H1 (cell line): Measurements from ENCODE around the gene PSMB3. TPM values are rescaled to one million over a fixed set of nuclear protein-coding genes. Genes with fewer than 3 reads are reported as not detected.

Experiments used
- CTCF ChIA-PET: fragments of 300-600 bp; sonication (Branson Sonifier 250); formaldehyde crosslinking; loops from one replicate; lab custom pipeline; 2021; ENCODE audit not compliant: partially characterized antibody; lab: Charles Lee
- POLR2A ChIA-PET: fragments of 300-600 bp; sonication (Branson Sonifier 250); formaldehyde crosslinking; loops from one replicate; lab custom pipeline; 2021; ENCODE audit warnings: inconsistent platforms; ENCODE audit not compliant: partially characterized antibody; lab: Charles Lee
- DNase-seq, 2 experiments: peaks; one replicate each; pipeline versions ENCODE4 v3.0.0 to v3.0.0-alpha.2; 2010 to 2022; ENCODE audit warnings: low spot score in 2 of 2, low read depth in 1 of 2, mixed read lengths in 1 of 2
- FAIRE-seq: peaks from 2 replicates; lab custom pipeline; 2011; peaks lifted over from hg19 to GRCh38; lab: Jason Lieb, UNC
- H2AFZ ChIP-seq: 2 replicates; pipeline ENCODE4 v1.8.1; 2012; ENCODE audit warnings: low read length, inconsistent platforms
- H2AK5ac ChIP-seq: 2 replicates; pipeline ENCODE4 v1.6.1; 2013; ENCODE audit warnings: low read depth, low read length
- H2BK120ac ChIP-seq: replicated peaks from 2 replicates; pipeline ENCODE3; 2013; ENCODE audit warnings: low read depth, low read length, inconsistent platforms
- H2BK12ac ChIP-seq: 2 replicates; pipeline ENCODE4 v1.6.1; 2013; ENCODE audit warnings: low read depth, low read length
- H2BK15ac ChIP-seq: 2 replicates; pipeline ENCODE4 v1.6.1; 2013; ENCODE audit warnings: low read length
- H2BK20ac ChIP-seq: 2 replicates; pipeline ENCODE4 v1.6.1; 2013; ENCODE audit warnings: low read length
- H2BK5ac ChIP-seq: 2 replicates; pipeline ENCODE4 v1.6.1; 2013; ENCODE audit warnings: low read depth, low read length
- H3K14ac ChIP-seq: 2 replicates; pipeline ENCODE4 v1.6.1; 2013; ENCODE audit warnings: inconsistent platforms; ENCODE audit not compliant: insufficient read length
- H3K18ac ChIP-seq: 2 replicates; pipeline ENCODE4 v1.6.1; 2013; ENCODE audit warnings: low read length; ENCODE audit errors: extremely low read depth
- H3K23ac ChIP-seq: 2 replicates; pipeline ENCODE4 v1.6.1; 2013; ENCODE audit warnings: inconsistent platforms; ENCODE audit not compliant: insufficient read length
- H3K23me2 ChIP-seq: 2 replicates; pipeline ENCODE4 v1.6.1; 2013; ENCODE audit warnings: low read depth, low read length
- H3K27ac ChIP-seq: 2 replicates; pipeline ENCODE4 v1.6.1; 2011; ENCODE audit warnings: low read depth, low read length, inconsistent platforms
- H3K27me3 ChIP-seq, 4 experiments: replicated peaks in 1 of 4; 1 replicate in 1 of 4; 2 replicates in 3 of 4; pipeline versions ENCODE4 v1.6.1 to v1.8.1; 2011 to 2013; ENCODE audit warnings: low read length in 3 of 4, mild to moderate bottlenecking in 3 of 4, inconsistent platforms in 2 of 4, mixed read lengths in 2 of 4, moderate library complexity in 1 of 4; ENCODE audit not compliant: control insufficient read depth in 3 of 4, insufficient read depth in 3 of 4; ENCODE audit errors: extremely low read depth in 1 of 4
- H3K36me3 ChIP-seq, 4 experiments: 2 replicates each; pipeline versions ENCODE4 v1.6.1 to v1.8.1; 2011 to 2013; ENCODE audit warnings: mild to moderate bottlenecking in 4 of 4, low read length in 3 of 4, moderate library complexity in 2 of 4, control low read depth in 1 of 4, inconsistent platforms in 1 of 4; ENCODE audit not compliant: insufficient read depth in 4 of 4, control insufficient read depth in 2 of 4
- H3K4ac ChIP-seq: replicated peaks from 2 replicates; pipeline ENCODE3; 2013; ENCODE audit warnings: low read length, low read depth, mixed read lengths, inconsistent platforms; ENCODE audit not compliant: insufficient read length
- H3K4me1 ChIP-seq, 4 experiments: replicated peaks in 1 of 4; 1 replicate in 1 of 4; 2 replicates in 3 of 4; pipeline versions ENCODE4 v1.6.1 to v1.8.1; 2011 to 2013; ENCODE audit warnings: low read length in 3 of 4, inconsistent platforms in 2 of 4, mixed read lengths in 1 of 4; ENCODE audit not compliant: insufficient read depth in 4 of 4, control insufficient read depth in 3 of 4
- H3K4me2 ChIP-seq, 2 experiments: 2 replicates each; pipeline versions ENCODE4 v1.6.1 to v1.8.1; 2011 to 2013; ENCODE audit warnings: low read depth in 2 of 2, low read length in 2 of 2, control low read depth in 1 of 2, inconsistent platforms in 1 of 2, mild to moderate bottlenecking in 1 of 2; ENCODE audit not compliant: insufficient read depth in 1 of 2
- H3K4me3 ChIP-seq, 4 experiments: fragments of 200-600, 300-600 bp in 1 of 4; sonication (generic), shearing (Covaris generic), sonication (Bioruptor Twin) in 1 of 4; 2 replicates each; pipeline versions ENCODE4 v1.5.1 to v1.8.1; 2011 to 2016; ENCODE audit warnings: low read length in 4 of 4, low read depth in 3 of 4, control low read depth in 2 of 4, inconsistent platforms in 2 of 4, mild to moderate bottlenecking in 2 of 4, mixed read lengths in 1 of 4, moderate library complexity in 1 of 4; ENCODE audit not compliant: insufficient read depth in 2 of 4; ENCODE audit errors: extremely low read depth in 1 of 4
- H3K56ac ChIP-seq: replicated peaks from 2 replicates; pipeline ENCODE3; 2013; ENCODE audit warnings: low read depth, mild to moderate bottlenecking, mixed read lengths, low read length, inconsistent platforms; ENCODE audit not compliant: insufficient read length
- H3K79me1 ChIP-seq: 2 replicates; pipeline ENCODE4 v1.6.1; 2013; ENCODE audit warnings: low read depth, low read length, control low read depth
- H3K79me2 ChIP-seq, 2 experiments: 2 replicates each; pipeline versions ENCODE4 v1.6.1 to v1.8.1; 2012 to 2013; ENCODE audit warnings: low read length in 2 of 2, mild to moderate bottlenecking in 2 of 2, inconsistent platforms in 1 of 2; ENCODE audit not compliant: insufficient read depth in 2 of 2, control insufficient read depth in 1 of 2
- H3K9ac ChIP-seq, 4 experiments: replicated peaks in 1 of 4; 1 replicate in 1 of 4; 2 replicates in 3 of 4; pipeline versions ENCODE4 v1.6.1 to v1.8.1; 2011 to 2013; ENCODE audit warnings: low read depth in 3 of 4, low read length in 3 of 4, control low read depth in 2 of 4, mild to moderate bottlenecking in 2 of 4, moderate library complexity in 2 of 4, inconsistent platforms in 1 of 4; ENCODE audit errors: extremely low read depth in 1 of 4
- H3K9me3 ChIP-seq, 2 experiments: 2 replicates each; pipeline versions ENCODE4 v1.6.1 to v1.8.1; 2012 to 2013; ENCODE audit warnings: mild to moderate bottlenecking in 2 of 2, moderate library complexity in 2 of 2, control low read depth in 1 of 2, inconsistent platforms in 1 of 2, low read depth in 1 of 2, low read length in 1 of 2, mixed read lengths in 1 of 2; ENCODE audit not compliant: insufficient read depth in 2 of 2
- H4K20me1 ChIP-seq, 2 experiments: replicated peaks in 1 of 2; 2 replicates each; pipeline versions ENCODE3 to v1.8.1; 2011 to 2013; ENCODE audit warnings: inconsistent platforms in 2 of 2, low read length in 2 of 2, mild to moderate bottlenecking in 1 of 2; ENCODE audit not compliant: insufficient read depth in 2 of 2, control insufficient read depth in 1 of 2
- H4K5ac ChIP-seq: 2 replicates; pipeline ENCODE4 v1.6.1; 2013; ENCODE audit warnings: low read length, low read depth, mixed read lengths, inconsistent platforms; ENCODE audit not compliant: insufficient read length
- H4K8ac ChIP-seq: 2 replicates; pipeline ENCODE4 v1.8.0; 2013; ENCODE audit warnings: mild to moderate bottlenecking, moderate library complexity, low read length, inconsistent platforms; ENCODE audit not compliant: insufficient read depth; ENCODE audit errors: extremely low read depth
- H4K91ac ChIP-seq: replicated peaks from 2 replicates; pipeline ENCODE3; 2013; ENCODE audit warnings: low read length, mixed read lengths, inconsistent platforms; ENCODE audit not compliant: insufficient read length
- EZH2 ChIP-seq: fragments of 200-600 bp; sonication (generic); IDR thresholded peaks from 2 replicates; pipeline ENCODE4 v1.7.1; 2012; ENCODE audit warnings: low read depth, mild to moderate bottlenecking, moderate library complexity, low read length, inconsistent platforms; ENCODE audit not compliant: severe bottlenecking
- NANOG ChIP-seq: IDR thresholded peaks from 2 replicates; pipeline ENCODE4 v1.6.1; 2011; ENCODE audit warnings: low read length, low read depth, mild to moderate bottlenecking, inconsistent platforms; ENCODE audit not compliant: insufficient read depth, poor library complexity, severe bottlenecking
- whole genome bisulfite sequencing, 2 experiments: shearing (Covaris generic) in 1 of 2; methylation state at CpG; one replicate each; pipeline versions ENCODE4 v1.1.6 to v1.1.7; 2013 to 2015; ENCODE audit warnings: low lambda C conversion rate in 2 of 2, mixed read lengths in 2 of 2, inconsistent platforms in 1 of 2, low coverage in 1 of 2, missing lambda C conversion rate in 1 of 2; ENCODE audit not compliant: insufficient replicate concordance in 2 of 2, insufficient coverage in 1 of 2, insufficient read length in 1 of 2; ENCODE audit errors: extremely low coverage in 1 of 2, missing lambda C conversion rate in 1 of 2; 5-methylcytosine and 5-hydroxymethylcytosine counted together
- polyA plus RNA-seq, 7 experiments: library from polyadenylated mRNA; depleted of rRNA in 3 of 7; stranded (reverse) in 5 of 7; unstranded in 2 of 7; fragments of >200 nt in 5 of 7; fragments of 200-250 nt in 2 of 7; gene quantifications; 1 replicate in 5 of 7; 2 replicates in 1 of 7; 4 replicates in 1 of 7; pipeline versions ENCODE4 v1.2.1 to v1.2.3, GENCODE V29; 2011 to 2013; ENCODE audit warnings: missing spikeins in 2 of 7, mixed read lengths in 2 of 7
- total RNA-seq: library from RNA; stranded (reverse); fragmentation: NEBNext Ultra II Directional; extraction: Animal tissue kit (Norgen Biotek cat#: 25700); gene quantifications from 2 replicates; pipeline ENCODE4 v1.2.1, GENCODE V29; 2021

The PSMB3 gene
- total and polyA plus RNA-seq, 2 of the 8 experiments (the other 6 are each of a cell fraction or from before 2014, with no cell fraction given) = 291 to 914 TPM

DNA sequence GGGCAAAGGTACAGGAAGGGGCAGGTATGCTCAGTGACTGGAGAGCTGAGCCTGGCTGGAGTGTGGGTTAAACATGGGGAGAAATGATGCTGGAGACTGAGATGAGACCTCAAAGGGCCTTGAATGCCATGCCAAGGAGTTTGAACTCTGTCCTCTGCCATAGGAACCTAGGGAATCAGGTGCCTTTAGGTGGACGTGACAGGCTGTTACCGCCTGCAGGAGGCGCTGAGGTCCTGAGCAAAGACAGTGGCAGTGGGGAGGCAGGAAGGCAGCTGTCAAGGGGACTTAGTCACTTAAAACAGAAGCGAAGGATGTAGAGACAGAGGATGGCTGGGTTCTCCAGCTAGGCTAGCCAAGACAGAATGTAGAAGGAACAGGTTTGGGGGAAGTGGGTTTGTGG, 9.1 kb downstream of the PSMB3 start:
- H3K18ac ChIP-seq = no peak overlapping the region
- H3K27ac ChIP-seq = no peak overlapping the region
- no peak overlapping the region for H2BK120ac ChIP-seq
- H3K36me3 ChIP-seq = peaks cover 18 to 48% (median 38%) of the 10 kb centered on the region in 4 experiments
- peaks cover 0 to 4% of the 10 kb centered on the region in 2 experiments for H4K20me1 ChIP-seq
- no peaks in the 10 kb centered on the region for H3K27me3 ChIP-seq
- WGBS, 2 experiments = 55% methylated on average over 4 of the region's 4 CpGs; no CpG with 5 or more reads in 1 of the 2 experiments
- no peak overlapping the region for H4K8ac ChIP-seq
- H3K9me3 ChIP-seq = no peaks in the 10 kb centered on the region
- H2BK20ac ChIP-seq = no peak overlapping the region
- no peaks in the 10 kb centered on the region for H3K4me1 ChIP-seq
- no peak overlapping the region for H3K4me2 ChIP-seq
- FAIRE-seq = no peak
- H3K79me1 ChIP-seq = no peaks in the 10 kb centered on the region
- H2AFZ ChIP-seq = no peak overlapping the region
- no peak overlapping the region for H4K5ac ChIP-seq
- H2BK12ac ChIP-seq = no peak overlapping the region
- H3K56ac ChIP-seq = no peak overlapping the region
- no peak overlapping the region for H2BK5ac ChIP-seq
- H3K4ac ChIP-seq = no peak overlapping the region
- H2BK15ac ChIP-seq = no peak overlapping the region
- H4K91ac ChIP-seq = no peak overlapping the region
- no peaks in the 10 kb centered on the region for H3K79me2 ChIP-seq
- H3K23me2 ChIP-seq = no peaks in the 10 kb centered on the region
- H3K23ac ChIP-seq = no peak overlapping the region
- no peak overlapping the region for H3K14ac ChIP-seq
- peak in 1 of 2 experiments; percentile 75 for DNase-seq
- POLR2A ChIA-PET = interaction anchor here (0.7 to 2.9 kb wide), 9 partner anchors 9 to 91 kb away, joined by 3 to 8 read pairs (median 4); partner anchors contain the start of gene PSMB3
- no peak overlapping the region for H2AK5ac ChIP-seq
- CTCF ChIA-PET = interaction anchor here (0.6 to 2.4 kb wide), 29 partner anchors 9 to 438 kb away, joined by 3 to 11 read pairs (median 3); partner anchors contain the start of gene PSMB3
- H3K9ac ChIP-seq = no peak overlapping the region
- H3K4me3 ChIP-seq = no peak overlapping the region
- TF ChIP-seq EZH2 (no peak), NANOG (no peak)
